ENCODE data around the gene ERAP2.

Gene ERAP2

GRCh38 chr5:96901384-96901783 is 25.1 kb downstream of the ERAP2 start:
- DNase-seq (ENCODE audit: low spot score), result no peak
- TF ChIP-seq CTCF (IDR thresholded peaks at IDR 0.05; ENCODE audit: extremely low read depth, missing control alignments), result no peak

GRCh38 chr5:96901841-96902240 is 25.5 kb downstream of the ERAP2 start:
- no peak for TF ChIP-seq CTCF (IDR thresholded peaks at IDR 0.05; ENCODE audit: extremely low read depth, missing control alignments)

GRCh38 chr5:96902876-96903275 is 26.6 kb downstream of the ERAP2 start:
- DNase-seq (ENCODE audit: low spot score), result no peak
- no peak for TF ChIP-seq CTCF (IDR thresholded peaks at IDR 0.05; ENCODE audit: extremely low read depth, missing control alignments)

More at GRCh38 chr5:96901841-96902240, 25.5 kb downstream of the ERAP2 start:
- no peak for DNase-seq (ENCODE audit: low spot score)

- no peak for DNase-seq (ENCODE audit: low spot score)
- TF ChIP-seq CTCF (IDR thresholded peaks at IDR 0.05; ENCODE audit: extremely low read depth, missing control alignments), result no peak
Measured at GRCh38 chr5:96903300-96903699, 27.0 kb downstream of the ERAP2 start.

GRCh38 chr5:96904054-96904931 is 28.0 kb downstream of the ERAP2 start:
- TF ChIP-seq CTCF (IDR thresholded peaks at IDR 0.05; ENCODE audit: extremely low read depth, missing control alignments), result no peak
- DNase-seq (ENCODE audit: low spot score), result no peak

GRCh38 chr5:96905864-96906263 is 29.6 kb downstream of the ERAP2 start:
- TF ChIP-seq CTCF (IDR thresholded peaks at IDR 0.05; ENCODE audit: extremely low read depth, missing control alignments), result no peak
- DNase-seq (ENCODE audit: low spot score), result no peak

GRCh38 chr5:96909003-96909402 is 32.7 kb downstream of the ERAP2 start:
- no peak for DNase-seq (ENCODE audit: low spot score)
- no peak for TF ChIP-seq CTCF (IDR thresholded peaks at IDR 0.05; ENCODE audit: extremely low read depth, missing control alignments)
